K562 (cell line): Measurements from ENCODE around the gene TCF3. TPM values are rescaled to one million over a fixed set of nuclear protein-coding genes. Genes with fewer than 3 reads are reported as not detected.

Experiments
- ARID1B ChIP-seq: fragments of 450-650 bp; IDR thresholded peaks from 2 replicates; pipeline ENCODE4 v1.6.1; 2016; ENCODE audit warnings: antibody characterized with exemption, mild to moderate bottlenecking, inconsistent platforms
- DACH1 ChIP-seq: fragments of 450-650 bp; IDR thresholded peaks from 2 replicates; pipeline ENCODE4 v1.6.1; 2018; ENCODE audit not compliant: partially characterized antibody
- EP300 ChIP-seq: IDR thresholded peaks from 2 replicates; pipeline ENCODE4 v1.6.1; 2012; ENCODE audit warnings: low read length, improper control_type of control experiment
- HDAC2 ChIP-seq: fragments of 450-650 bp; IDR thresholded peaks from 2 replicates; pipeline ENCODE4 v1.6.1; 2016; ENCODE audit warnings: mild to moderate bottlenecking
- HMGN3 ChIP-seq: IDR thresholded peaks from 2 replicates; pipeline ENCODE4 v1.6.1; 2011; ENCODE audit warnings: borderline replicate concordance, low read depth, mild to moderate bottlenecking, mixed read lengths, low read length; ENCODE audit not compliant: insufficient read length; ENCODE audit errors: extremely low read depth
- KLF10 ChIP-seq: fragments of 250-450 bp; sonication (Bioruptor Pico); IDR thresholded peaks from 2 replicates; pipeline ENCODE4 v1.6.1; 2021; ENCODE audit warnings: matching md5 sums
- MAFK ChIP-seq: IDR thresholded peaks from 2 replicates; pipeline ENCODE4 v1.6.1; 2011; ENCODE audit warnings: low read length, improper control_type of control experiment
- NCOR1 ChIP-seq: fragments of 450-650 bp; IDR thresholded peaks from 2 replicates; pipeline ENCODE4 v1.6.1; 2016; ENCODE audit warnings: mild to moderate bottlenecking, moderate library complexity
- NONO ChIP-seq, 2 experiments: fragments of 200-400 bp in 1 of 2; fragments of 450-650 bp in 1 of 2; formaldehyde crosslinking in 1 of 2; IDR thresholded peaks; 2 replicates each; pipeline ENCODE4 v1.6.1; 2017; ENCODE audit warnings: low read depth in 2 of 2, mild to moderate bottlenecking in 2 of 2, moderate library complexity in 2 of 2, low read length in 1 of 2
- PRMT5 ChIP-seq: sonication (generic); formaldehyde crosslinking; IDR thresholded peaks from 2 replicates; pipeline ENCODE4 v1.5.0; 2020; ENCODE audit warnings: missing genetic modification reagents
- RB1 ChIP-seq: fragments of 450-650 bp; IDR thresholded peaks from 2 replicates; pipeline ENCODE4 v1.6.1; 2017; ENCODE audit warnings: low read depth, mild to moderate bottlenecking
- RBFOX2 ChIP-seq: fragments of 200-400 bp; formaldehyde crosslinking; IDR thresholded peaks from 2 replicates; pipeline ENCODE4 v1.6.1; 2017; ENCODE audit warnings: low read depth, mild to moderate bottlenecking, low read length, moderate library complexity
- SAFB2 ChIP-seq: fragments of 200-400 bp; formaldehyde crosslinking; IDR thresholded peaks from 2 replicates; pipeline ENCODE4 v1.6.1; 2018; ENCODE audit warnings: borderline replicate concordance, low read length, low read depth, moderate library complexity; ENCODE audit not compliant: severe bottlenecking
- SMAD4 ChIP-seq: fragments of 250-450 bp; sonication (Bioruptor Pico); conservative IDR thresholded peaks from 2 replicates; pipeline ENCODE4 v1.8.0; 2021; ENCODE audit warnings: inconsistent platforms, mild to moderate bottlenecking, moderate library complexity
- SUPT5H ChIP-seq: fragments of 450-650 bp; IDR thresholded peaks from 2 replicates; pipeline ENCODE4 v1.6.1; 2016
- TGIF2 ChIP-seq: sonication (generic); formaldehyde crosslinking; IDR thresholded peaks from 2 replicates; pipeline ENCODE4 v1.8.1; 2022; ENCODE audit warnings: mild to moderate bottlenecking, missing genetic modification reagents, moderate library complexity
- ZNF253 ChIP-seq: fragments of 250-450 bp; sonication (Bioruptor Pico); conservative IDR thresholded peaks from 2 replicates; pipeline ENCODE4 v1.6.1; 2021; ENCODE audit warnings: mild to moderate bottlenecking
- ZNF444 ChIP-seq: fragments of 250-450 bp; sonication (Bioruptor Pico); IDR thresholded peaks from 2 replicates; pipeline ENCODE4 v1.4.0; 2020; ENCODE audit warnings: mild to moderate bottlenecking, moderate library complexity
- ZNF445 ChIP-seq: fragments of 250-450 bp; sonication (Bioruptor Pico); IDR thresholded peaks from 2 replicates; pipeline ENCODE4 v1.4.0; 2020; ENCODE audit warnings: low read depth, mild to moderate bottlenecking, moderate library complexity
- ZNF696 ChIP-seq: fragments of 250-450 bp; sonication (Bioruptor Pico); conservative IDR thresholded peaks from 2 replicates; pipeline ENCODE4 v1.4.0; 2020; ENCODE audit warnings: mild to moderate bottlenecking, moderate library complexity
- polyA plus RNA-seq, 8 experiments: library from polyadenylated mRNA; depleted of rRNA in 4 of 8; stranded (reverse) in 5 of 8; unstranded in 3 of 8; fragments of >200 nt; fragmentation: Nextera tagmentation in 2 of 8; fragmentation: Illumina TruSeq in 1 of 8; extraction: Ambion mirVana in 2 of 8; extraction: Trizol in 1 of 8; gene quantifications; 2 replicates each; pipeline versions ENCODE4 v1.2.1 to v1.2.3, GENCODE V29; 2011 to 2014; ENCODE audit warnings: inconsistent platforms in 1 of 8, missing spikeins in 1 of 8
- total RNA-seq, 7 experiments: library from RNA; depleted of rRNA in 6 of 7; stranded (reverse); fragments of >200 nt in 6 of 7; fragmentation: Illumina TruSeq in 2 of 7; extraction: Trizol in 2 of 7; gene quantifications; 2 replicates each; pipeline versions ENCODE4 v1.2.1 to v1.2.3, GENCODE V29; 2011 to 2021; ENCODE audit warnings: low replicate concordance in 1 of 7
- TF ChIP-seq, protein P1 (sequence below): fragments of 200-800 bp; sonication (Bioruptor generic); IDR thresholded peaks from 2 replicates; pipeline ENCODE4 v1.6.1; 2016; ENCODE audit warnings: missing genetic modification characterization, missing compliant biosample characterization
- TF ChIP-seq, protein P2 (sequence below), 3 experiments: IDR thresholded peaks in 2 of 3; conservative IDR thresholded peaks in 1 of 3; 2 replicates each; pipeline ENCODE4 v1.5.1; 2011 to 2012; ENCODE audit warnings: low read length in 3 of 3, mild to moderate bottlenecking in 3 of 3, control low read depth in 2 of 3, improper control_type of control experiment in 1 of 3, inconsistent platforms in 1 of 3, low read depth in 1 of 3, mixed read lengths in 1 of 3, moderate library complexity in 1 of 3; ENCODE audit not compliant: insufficient read depth in 2 of 3

TCF3 gene
- total and polyA plus RNA-seq, 9 of the 15 experiments (the other 6 are each of a cell fraction or from before 2014, with no cell fraction given): 5.6 to 259 (median 84.0) TPM

DNA sequence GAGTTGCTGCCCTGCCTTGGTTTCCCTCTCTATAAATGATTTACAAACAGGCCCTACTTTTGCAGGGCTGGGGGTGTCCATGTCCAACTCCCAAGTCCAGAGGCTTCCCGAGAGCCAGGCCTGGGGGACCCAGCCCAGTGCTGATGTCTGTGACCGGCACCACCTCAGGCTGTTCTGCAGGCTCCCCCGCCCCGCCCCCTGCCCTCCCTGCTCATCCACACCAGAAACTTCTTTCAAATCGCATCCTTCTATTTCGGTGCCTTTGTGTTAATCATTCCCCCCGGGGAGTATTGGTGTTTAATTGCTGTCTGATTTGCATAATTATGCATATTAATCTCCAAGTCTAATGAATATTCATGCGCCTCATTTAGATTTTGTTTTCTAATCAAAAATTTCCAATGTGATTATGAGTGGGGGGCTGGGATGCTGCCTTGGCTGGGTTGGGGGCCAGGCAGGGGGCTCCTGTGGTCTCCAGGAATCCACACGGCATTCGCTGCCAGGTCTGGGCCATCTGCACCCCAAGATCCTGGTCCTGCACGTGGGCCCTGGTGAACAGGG, 19.1 kb downstream of the TCF3 start (continued):
- peak; percentile 8 for TF ChIP-seq HMGN3
- no peak for TF ChIP-seq SMAD4 (CRISPR knock-in tag)
- no peak for TF ChIP-seq SAFB2
- TF ChIP-seq ZNF253: no peak
- TF ChIP-seq ARID1B: 0 out of 2 replicates have a peak, but pooled peaks have one; percentile 21
- no peak for TF ChIP-seq MAFK
- 0 out of 2 replicates have a peak, but pooled peaks have one; percentile 10 for TF ChIP-seq HDAC2
- TF ChIP-seq TGIF2 (CRISPR knock-in tag): no peak
- peak; percentile 37; the same call in 1 of the 2 replicates for TF ChIP-seq RBFOX2
- TF ChIP-seq DACH1: no peak
- TF ChIP-seq KLF10: no peak
- peak in 1 of 2 experiments; percentile 57; a peak in 1 of 4 replicates for TF ChIP-seq NONO (IDR thresholded peaks at IDR 0.05; ENCODE audit: low read depth in 2 of 2, low read length in 1 of 2)
- TF ChIP-seq SUPT5H: no peak
- no peak for TF ChIP-seq EP300
- TF ChIP-seq PRMT5: no peak
- no peak for TF ChIP-seq ZNF444 (CRISPR knock-in tag)
- TF ChIP-seq, protein P1, sequence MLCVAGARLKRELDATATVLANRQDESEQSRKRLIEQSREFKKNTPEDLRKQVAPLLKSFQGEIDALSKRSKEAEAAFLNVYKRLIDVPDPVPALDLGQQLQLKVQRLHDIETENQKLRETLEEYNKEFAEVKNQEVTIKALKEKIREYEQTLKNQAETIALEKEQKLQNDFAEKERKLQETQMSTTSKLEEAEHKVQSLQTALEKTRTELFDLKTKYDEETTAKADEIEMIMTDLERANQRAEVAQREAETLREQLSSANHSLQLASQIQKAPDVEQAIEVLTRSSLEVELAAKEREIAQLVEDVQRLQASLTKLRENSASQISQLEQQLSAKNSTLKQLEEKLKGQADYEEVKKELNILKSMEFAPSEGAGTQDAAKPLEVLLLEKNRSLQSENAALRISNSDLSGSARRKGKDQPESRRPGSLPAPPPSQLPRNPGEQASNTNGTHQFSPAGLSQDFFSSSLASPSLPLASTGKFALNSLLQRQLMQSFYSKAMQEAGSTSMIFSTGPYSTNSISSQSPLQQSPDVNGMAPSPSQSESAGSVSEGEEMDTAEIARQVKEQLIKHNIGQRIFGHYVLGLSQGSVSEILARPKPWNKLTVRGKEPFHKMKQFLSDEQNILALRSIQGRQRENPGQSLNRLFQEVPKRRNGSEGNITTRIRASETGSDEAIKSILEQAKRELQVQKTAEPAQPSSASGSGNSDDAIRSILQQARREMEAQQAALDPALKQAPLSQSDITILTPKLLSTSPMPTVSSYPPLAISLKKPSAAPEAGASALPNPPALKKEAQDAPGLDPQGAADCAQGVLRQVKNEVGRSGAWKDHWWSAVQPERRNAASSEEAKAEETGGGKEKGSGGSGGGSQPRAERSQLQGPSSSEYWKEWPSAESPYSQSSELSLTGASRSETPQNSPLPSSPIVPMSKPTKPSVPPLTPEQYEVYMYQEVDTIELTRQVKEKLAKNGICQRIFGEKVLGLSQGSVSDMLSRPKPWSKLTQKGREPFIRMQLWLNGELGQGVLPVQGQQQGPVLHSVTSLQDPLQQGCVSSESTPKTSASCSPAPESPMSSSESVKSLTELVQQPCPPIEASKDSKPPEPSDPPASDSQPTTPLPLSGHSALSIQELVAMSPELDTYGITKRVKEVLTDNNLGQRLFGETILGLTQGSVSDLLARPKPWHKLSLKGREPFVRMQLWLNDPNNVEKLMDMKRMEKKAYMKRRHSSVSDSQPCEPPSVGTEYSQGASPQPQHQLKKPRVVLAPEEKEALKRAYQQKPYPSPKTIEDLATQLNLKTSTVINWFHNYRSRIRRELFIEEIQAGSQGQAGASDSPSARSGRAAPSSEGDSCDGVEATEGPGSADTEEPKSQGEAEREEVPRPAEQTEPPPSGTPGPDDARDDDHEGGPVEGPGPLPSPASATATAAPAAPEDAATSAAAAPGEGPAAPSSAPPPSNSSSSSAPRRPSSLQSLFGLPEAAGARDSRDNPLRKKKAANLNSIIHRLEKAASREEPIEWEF: no peak
- TF ChIP-seq RB1: no peak; the same call in 1 of the 2 replicates
- TF ChIP-seq ZNF696 (CRISPR knock-in tag): no peak
- TF ChIP-seq, protein P2, sequence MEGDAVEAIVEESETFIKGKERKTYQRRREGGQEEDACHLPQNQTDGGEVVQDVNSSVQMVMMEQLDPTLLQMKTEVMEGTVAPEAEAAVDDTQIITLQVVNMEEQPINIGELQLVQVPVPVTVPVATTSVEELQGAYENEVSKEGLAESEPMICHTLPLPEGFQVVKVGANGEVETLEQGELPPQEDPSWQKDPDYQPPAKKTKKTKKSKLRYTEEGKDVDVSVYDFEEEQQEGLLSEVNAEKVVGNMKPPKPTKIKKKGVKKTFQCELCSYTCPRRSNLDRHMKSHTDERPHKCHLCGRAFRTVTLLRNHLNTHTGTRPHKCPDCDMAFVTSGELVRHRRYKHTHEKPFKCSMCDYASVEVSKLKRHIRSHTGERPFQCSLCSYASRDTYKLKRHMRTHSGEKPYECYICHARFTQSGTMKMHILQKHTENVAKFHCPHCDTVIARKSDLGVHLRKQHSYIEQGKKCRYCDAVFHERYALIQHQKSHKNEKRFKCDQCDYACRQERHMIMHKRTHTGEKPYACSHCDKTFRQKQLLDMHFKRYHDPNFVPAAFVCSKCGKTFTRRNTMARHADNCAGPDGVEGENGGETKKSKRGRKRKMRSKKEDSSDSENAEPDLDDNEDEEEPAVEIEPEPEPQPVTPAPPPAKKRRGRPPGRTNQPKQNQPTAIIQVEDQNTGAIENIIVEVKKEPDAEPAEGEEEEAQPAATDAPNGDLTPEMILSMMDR (IDR thresholded peaks at IDR 0.05 in 2 of 3, conservative IDR thresholded peaks at IDR 0.05 in 1 of 3; ENCODE audit: insufficient read depth in 2 of 3, low read depth in 1 of 3, low read length in 3 of 3): no peak
- no peak for TF ChIP-seq ZNF445 (CRISPR knock-in tag)
- TF ChIP-seq NCOR1: no peak
